Fibroblast of skin of right quadriceps (primary cell): ENCODE results near the gene PCP4L1.
"Not testable (repeated sequence)": the region's sequence is repeated elsewhere in the genome, so short reads cannot be mapped to it uniquely, and the experiment has no call there.

Source experiments
- DNase-seq: peaks from one replicate; pipeline ENCODE4 v3.0.0-alpha.2; 2013

Gene PCP4L1

GRCh38 chr1:161229896-161230295 lies 28.6 kb upstream of the PCP4L1 start:
- no peak for DNase-seq

- no peak for DNase-seq
Observed at GRCh38 chr1:161230762-161231161, 27.8 kb upstream of the PCP4L1 start.

- DNase-seq = no peak
Observed at GRCh38 chr1:161233102-161233501, 25.4 kb upstream of the PCP4L1 start.

GRCh38 chr1:161235957-161236775 lies 22.4 kb upstream of the PCP4L1 start:
- no peak for DNase-seq

GRCh38 chr1:161238039-161238473 lies 20.5 kb upstream of the PCP4L1 start, which contains the start of gene NR1I3:
Gene NR1I3, minus strand, starts transcription at chr1:161238203. Its CDS starts 1,638 bp downstream, at chr1:161236565.
- no peak for DNase-seq

GRCh38 chr1:161241682-161242081 lies 16.9 kb upstream of the PCP4L1 start:
- no peak for DNase-seq

- DNase-seq = no peak
Observed at GRCh38 chr1:161242313-161242712, 16.2 kb upstream of the PCP4L1 start.

- no peak for DNase-seq
Observed at GRCh38 chr1:161244888-161245287, 13.7 kb upstream of the PCP4L1 start.

GRCh38 chr1:161250100-161250499 lies 8.4 kb upstream of the PCP4L1 start:
- DNase-seq = not testable (repeated sequence)

- DNase-seq = no peak
Observed at GRCh38 chr1:161250829-161251228, 7.7 kb upstream of the PCP4L1 start.

- no peak for DNase-seq
Observed at GRCh38 chr1:161251579-161251978, 7.0 kb upstream of the PCP4L1 start.

GRCh38 chr1:161255302-161255701 lies 3.2 kb upstream of the PCP4L1 start:
- not testable (repeated sequence) for DNase-seq

- not testable (repeated sequence) for DNase-seq
Observed at GRCh38 chr1:161255955-161256520, 2.5 kb upstream of the PCP4L1 start.

GRCh38 chr1:161257109-161257508 lies 1.4 kb upstream of the PCP4L1 start:
- DNase-seq = not testable (repeated sequence)

GRCh38 chr1:161259345-161259702 lies 779 bp downstream of the PCP4L1 start:
- no peak for DNase-seq

- DNase-seq = no peak
Observed at GRCh38 chr1:161259765-161260164, 1.2 kb downstream of the PCP4L1 start.

- no peak for DNase-seq
Observed at GRCh38 chr1:161260376-161261260, 2.1 kb downstream of the PCP4L1 start.

- no peak for DNase-seq
Observed at GRCh38 chr1:161261261-161262235, 3.0 kb downstream of the PCP4L1 start.

GRCh38 chr1:161265305-161265704 lies 6.8 kb downstream of the PCP4L1 start:
- no peak for DNase-seq

- no peak for DNase-seq
Observed at GRCh38 chr1:161266202-161266601, 7.7 kb downstream of the PCP4L1 start.

- DNase-seq = no peak
Observed at GRCh38 chr1:161266836-161267235, 8.3 kb downstream of the PCP4L1 start.

- DNase-seq = no peak
Observed at GRCh38 chr1:161267321-161267720, 8.8 kb downstream of the PCP4L1 start.
